Measurements from ENCODE around the gene SCAMP1. TPM values are rescaled to one million over a fixed set of nuclear protein-coding genes. Genes with fewer than 3 reads are reported as not detected.
A peak's percentile ranks its signal among the peaks of the same experiment; 100 is the strongest.

Gene SCAMP1
- total RNA-seq, 6 experiments from 2014 or later, result 10.4 to 18.4 (median 11.1) TPM

DNA sequence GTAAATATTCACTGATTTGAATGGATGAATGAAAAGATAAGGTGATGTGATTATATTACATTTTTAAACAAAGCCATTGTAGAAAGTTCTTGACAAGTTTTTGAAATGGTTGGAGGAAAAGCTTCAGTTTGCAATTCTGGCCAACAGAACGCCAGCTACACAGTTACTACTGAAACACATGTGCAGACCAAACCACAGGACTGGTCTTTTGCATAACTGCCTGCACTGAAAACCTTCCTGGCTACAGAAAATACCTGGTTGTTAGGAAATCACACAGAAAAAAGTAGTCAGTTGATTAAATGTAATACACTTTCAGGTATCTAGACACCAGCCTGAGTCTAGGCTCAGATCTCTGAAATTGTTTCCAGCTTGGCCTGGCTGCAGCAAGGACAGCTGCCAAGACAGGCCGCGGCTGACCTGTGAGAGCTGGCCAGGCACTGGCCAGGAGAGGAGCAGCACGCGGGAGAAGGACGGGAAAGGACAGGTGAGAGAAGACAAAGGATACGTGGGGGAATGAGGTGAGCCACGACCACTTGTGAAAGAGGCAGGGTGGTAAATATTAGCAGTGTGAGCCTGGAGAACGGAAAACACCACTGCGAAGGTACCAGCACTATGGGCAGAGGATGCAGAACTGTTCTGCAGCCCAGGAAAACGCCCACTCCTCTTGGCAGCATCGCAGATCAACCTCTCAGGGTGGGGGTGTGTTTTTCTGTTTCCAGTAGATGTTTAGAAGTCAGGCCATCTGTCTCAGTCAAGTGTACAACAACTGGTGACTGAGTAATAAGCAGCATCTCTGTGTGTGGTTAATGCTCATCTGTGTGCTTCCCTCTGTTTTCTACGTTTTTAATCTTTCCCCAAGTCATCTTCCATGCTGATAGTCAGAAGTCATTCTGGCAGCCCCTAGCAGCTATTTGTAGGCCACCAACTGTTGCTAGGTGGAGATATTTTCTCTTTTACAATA lies 137.4 kb downstream of the SCAMP1 start:
- TF ChIP-seq, protein P1, sequence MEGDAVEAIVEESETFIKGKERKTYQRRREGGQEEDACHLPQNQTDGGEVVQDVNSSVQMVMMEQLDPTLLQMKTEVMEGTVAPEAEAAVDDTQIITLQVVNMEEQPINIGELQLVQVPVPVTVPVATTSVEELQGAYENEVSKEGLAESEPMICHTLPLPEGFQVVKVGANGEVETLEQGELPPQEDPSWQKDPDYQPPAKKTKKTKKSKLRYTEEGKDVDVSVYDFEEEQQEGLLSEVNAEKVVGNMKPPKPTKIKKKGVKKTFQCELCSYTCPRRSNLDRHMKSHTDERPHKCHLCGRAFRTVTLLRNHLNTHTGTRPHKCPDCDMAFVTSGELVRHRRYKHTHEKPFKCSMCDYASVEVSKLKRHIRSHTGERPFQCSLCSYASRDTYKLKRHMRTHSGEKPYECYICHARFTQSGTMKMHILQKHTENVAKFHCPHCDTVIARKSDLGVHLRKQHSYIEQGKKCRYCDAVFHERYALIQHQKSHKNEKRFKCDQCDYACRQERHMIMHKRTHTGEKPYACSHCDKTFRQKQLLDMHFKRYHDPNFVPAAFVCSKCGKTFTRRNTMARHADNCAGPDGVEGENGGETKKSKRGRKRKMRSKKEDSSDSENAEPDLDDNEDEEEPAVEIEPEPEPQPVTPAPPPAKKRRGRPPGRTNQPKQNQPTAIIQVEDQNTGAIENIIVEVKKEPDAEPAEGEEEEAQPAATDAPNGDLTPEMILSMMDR (IDR thresholded peaks at IDR 0.05), result no peak
- no peak for TF ChIP-seq POLR2A (IDR thresholded peaks at IDR 0.05)
- ATAC-seq, result peak; percentile 46 to 89 (median 50)
- WGBS (ENCODE audit: insufficient coverage, low coverage, low lambda C conversion rate, missing lambda C conversion rate), result 46% methylated on average over 11 of the region's 13 CpGs

DNA sequence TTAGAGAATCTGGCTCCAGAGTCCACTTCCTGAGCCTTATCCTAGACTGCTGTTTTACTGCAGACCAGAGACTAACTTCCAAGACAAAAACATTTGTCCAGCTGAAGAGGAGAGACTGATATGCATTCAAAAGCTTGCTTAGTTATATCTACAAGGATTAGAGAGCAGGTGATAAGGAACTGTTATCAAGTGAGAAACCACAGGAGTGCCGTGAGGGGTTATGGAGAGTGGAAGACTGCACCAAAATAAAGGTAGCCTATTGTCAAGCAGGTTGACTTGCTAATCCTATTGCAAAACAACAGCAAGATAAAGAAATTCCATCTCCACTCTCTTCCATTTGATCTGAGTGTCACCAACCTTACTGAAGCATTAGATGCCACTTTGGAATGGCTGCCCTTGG lies 139.1 kb downstream of the SCAMP1 start:
- ATAC-seq, result no peak
- no peak overlapping the region for H3K4me3 ChIP-seq
- no peak for TF ChIP-seq POLR2A (IDR thresholded peaks at IDR 0.05)
- TF ChIP-seq, protein P1 (IDR thresholded peaks at IDR 0.05), result no peak
- DNase-seq, result no peak
- H3K27me3 ChIP-seq, result no peaks in the 10 kb centered on the region
- no peak overlapping the region for H3K27ac ChIP-seq
- H3K9me3 ChIP-seq, result no peaks in the 10 kb centered on the region
- peaks cover 0 to 6% (median 0%) of the 10 kb centered on the region in 4 donors for H3K4me1 ChIP-seq
- 89% methylated on average over 1 of the region's 1 CpG for WGBS (ENCODE audit: insufficient coverage, low coverage, low lambda C conversion rate, missing lambda C conversion rate)
- H3K36me3 ChIP-seq, result no peaks in the 10 kb centered on the region
- intact Hi-C loops (cut with DNase I), result no loop called here

More for the DNA sequence above, 137.4 kb downstream of the SCAMP1 start:
- peak; percentile 42 to 64 (median 61) for DNase-seq
- Histone ChIP-seq H3K4me3 (no peak overlapping the region), H3K9me3 (no peaks in the 10 kb centered on the region), H3K36me3 (no peaks in the 10 kb centered on the region), H3K27me3 (no peaks in the 10 kb centered on the region), H3K4me1 (peaks cover 0 to 6% (median 0%) of the 10 kb centered on the region in 4 donors), H3K27ac (no peak overlapping the region)
- intact Hi-C loops (cut with DNase I), result no loop called here

DNA sequence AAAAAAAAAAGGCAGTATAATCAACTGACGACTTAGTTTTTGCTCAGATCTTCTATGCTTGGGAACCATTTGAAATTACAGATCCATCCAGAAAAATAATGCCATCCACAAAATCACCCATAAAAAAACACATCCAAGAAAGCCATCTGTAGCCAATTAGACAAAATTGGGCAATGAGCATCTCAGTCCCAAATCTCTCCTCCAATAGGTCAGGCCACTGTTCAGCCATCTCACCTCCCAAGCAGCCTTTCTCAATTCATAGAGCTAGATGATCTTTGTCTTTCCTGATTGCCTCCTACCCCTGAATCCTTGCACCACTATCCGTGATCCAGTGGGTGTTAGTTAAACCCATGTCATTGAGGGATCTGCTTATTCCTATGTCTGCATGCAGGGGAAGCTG lies 139.6 kb downstream of the SCAMP1 start:
- Histone ChIP-seq H3K27me3 (no peaks in the 10 kb centered on the region), H3K27ac (no peak overlapping the region), H3K4me1 (peaks cover 0 to 6% (median 0%) of the 10 kb centered on the region in 4 donors), H3K9me3 (no peaks in the 10 kb centered on the region), H3K36me3 (no peaks in the 10 kb centered on the region), H3K4me3 (no peak overlapping the region)
- no peak for DNase-seq
- intact Hi-C loops (cut with DNase I), result no loop called here
- ATAC-seq, result no peak
- TF ChIP-seq, protein P1 (IDR thresholded peaks at IDR 0.05), result no peak
- TF ChIP-seq POLR2A (IDR thresholded peaks at IDR 0.05), result no peak
- 53% methylated on average over 2 of the region's 2 CpGs for WGBS (ENCODE audit: insufficient coverage, low coverage, low lambda C conversion rate, missing lambda C conversion rate)

DNA sequence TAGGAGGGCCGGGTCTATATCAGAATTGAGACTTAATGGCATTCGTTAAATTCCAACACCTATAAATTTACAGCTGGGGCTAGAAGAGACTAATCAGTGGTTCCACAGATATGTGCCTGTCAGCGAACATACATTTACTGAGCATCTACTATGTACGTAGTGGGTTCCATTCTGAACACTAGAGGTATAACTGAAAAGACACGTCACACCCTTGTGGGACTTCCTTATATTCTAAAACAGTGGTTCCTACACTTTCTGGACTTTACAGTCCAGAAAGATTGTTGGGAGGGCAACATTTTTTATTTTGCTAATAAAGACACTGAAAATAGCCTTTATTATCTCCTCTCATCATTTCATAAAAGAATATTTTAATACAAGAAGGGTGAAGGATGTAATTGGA lies 140.5 kb downstream of the SCAMP1 start:
- H3K27ac ChIP-seq, result no peak overlapping the region
- no peak for DNase-seq
- H3K9me3 ChIP-seq, result no peaks in the 10 kb centered on the region
- H3K4me1 ChIP-seq, result peaks cover 0 to 6% (median 0%) of the 10 kb centered on the region in 4 donors
- intact Hi-C loops (cut with DNase I), result no loop called here
- no peak overlapping the region for H3K4me3 ChIP-seq
- H3K36me3 ChIP-seq, result no peaks in the 10 kb centered on the region
- 73% methylated on average over 4 of the region's 5 CpGs for WGBS (ENCODE audit: insufficient coverage, low coverage, low lambda C conversion rate, missing lambda C conversion rate)
- TF ChIP-seq, protein P1 (IDR thresholded peaks at IDR 0.05), result no peak
- TF ChIP-seq POLR2A (IDR thresholded peaks at IDR 0.05), result no peak
- H3K27me3 ChIP-seq, result no peaks in the 10 kb centered on the region
- ATAC-seq, result no peak

Data from right lobe of liver (tissue), 6 donors.